ENCODE data around the gene MTOR. TPM values are rescaled to one million over a fixed set of nuclear protein-coding genes. Genes with fewer than 3 reads are reported as not detected.

The MTOR gene
- total and polyA plus RNA-seq, 2 of the 8 experiments (the other 6 are each of a cell fraction or from before 2014, with no cell fraction given): 44.2 to 76.8 TPM

- FAIRE-seq: no peak
- TF ChIP-seq BACH1 (IDR thresholded peaks at IDR 0.05; ENCODE audit: low read length): no peak
- no peak for TF ChIP-seq BCL11A (IDR thresholded peaks at IDR 0.05; ENCODE audit: low read depth in 2 of 2, low read length in 2 of 2)
- no peak for TF ChIP-seq FOSL1 (IDR thresholded peaks at IDR 0.05; ENCODE audit: insufficient read depth, low read depth, low read length)
- TF ChIP-seq CBX8 (IDR thresholded peaks at IDR 0.05; ENCODE audit: borderline replicate concordance, low read depth, low read length): no peak
- no peak for TF ChIP-seq RBBP5 (IDR thresholded peaks at IDR 0.05; ENCODE audit: borderline replicate concordance, low read depth, low read length)
- TF ChIP-seq EGR1 (IDR thresholded peaks at IDR 0.05; ENCODE audit: borderline replicate concordance, low read depth, low read length): no peak
- no peak for TF ChIP-seq TAF7 (optimal IDR thresholded peaks at IDR 0.05; ENCODE audit: borderline replicate concordance, low read depth, low read length)
Measured at GRCh38 chr1:11280719-11281376, 18.5 kb upstream of the MTOR start.

More at GRCh38 chr1:11280719-11281376, 18.5 kb upstream of the MTOR start:
- no peak overlapping the region for H3K18ac ChIP-seq (ENCODE audit: extremely low read depth, low read length)
- H3K79me2 ChIP-seq (ENCODE audit: control insufficient read depth in 1 of 2, insufficient read depth in 2 of 2, low read length in 2 of 2): peaks cover 6 to 41% of the 10 kb centered on the region in 2 experiments; a peak in 3 of 4 replicates
- H3K36me3 ChIP-seq (ENCODE audit: control insufficient read depth in 2 of 4, insufficient read depth in 4 of 4, low read length in 3 of 4): peaks cover 0 to 15% (median 1%) of the 10 kb centered on the region in 4 experiments; a peak in 4 of 8 replicates
- H2BK5ac ChIP-seq (ENCODE audit: low read depth, low read length): peak overlapping the region; percentile 12; the same call in 1 of the 2 replicates
- H2AFZ ChIP-seq (ENCODE audit: low read length): no peak overlapping the region
- no peak overlapping the region for H3K4me2 ChIP-seq (ENCODE audit: insufficient read depth in 1 of 2, low read depth in 2 of 2, low read length in 2 of 2)
- POLR2A ChIA-PET (ENCODE audit: partially characterized antibody): interaction anchor here (0.8 kb wide), 1 partner anchor 46 kb away, joined by 3 read pairs; no protein-coding TSS in a partner anchor
- H3K27ac ChIP-seq (ENCODE audit: low read depth, low read length): no peak overlapping the region
- CTCF ChIA-PET (ENCODE audit: partially characterized antibody): interaction anchor here (1.2 to 1.5 kb wide), 3 partner anchors 39 to 365 kb away, joined by 3 to 4 read pairs (median 4); no protein-coding TSS in a partner anchor
- no peak overlapping the region for H3K14ac ChIP-seq (ENCODE audit: insufficient read length)
- no peak overlapping the region for H3K23ac ChIP-seq (ENCODE audit: insufficient read length)
- no peak overlapping the region for H4K91ac ChIP-seq (replicated peaks; ENCODE audit: insufficient read length, low read length)
- H3K56ac ChIP-seq (replicated peaks; ENCODE audit: insufficient read length, low read depth, low read length): no peak overlapping the region
- H2BK15ac ChIP-seq (ENCODE audit: low read length): no peak overlapping the region
- H3K9ac ChIP-seq (replicated peaks in 1 of 4; ENCODE audit: extremely low read depth in 1 of 4, low read depth in 3 of 4, low read length in 3 of 4): 0 out of 7 replicates have a peak overlapping the region, but pooled peaks of 1 of the 4 experiments have one; percentile 35
- H3K27me3 ChIP-seq (replicated peaks in 1 of 4; ENCODE audit: control insufficient read depth in 3 of 4, extremely low read depth in 1 of 4, insufficient read depth in 3 of 4, low read length in 3 of 4): no peaks in the 10 kb centered on the region
- H2BK12ac ChIP-seq (ENCODE audit: low read depth, low read length): no peak overlapping the region
- no peak overlapping the region for H2BK120ac ChIP-seq (replicated peaks; ENCODE audit: low read depth, low read length)
- no peak for DNase-seq (ENCODE audit: low read depth in 1 of 2, low spot score in 2 of 2)
- H2AK5ac ChIP-seq (ENCODE audit: low read depth, low read length): no peak overlapping the region
- WGBS, 2 experiments (ENCODE audit: extremely low coverage in 1 of 2, insufficient coverage in 1 of 2, insufficient read length in 1 of 2, insufficient replicate concordance in 2 of 2, low coverage in 1 of 2, low lambda C conversion rate in 2 of 2, missing lambda C conversion rate in 1 of 2): 90% methylated on average over 4 of the region's 4 CpGs; no CpG with 5 or more reads in 1 of the 2 experiments
- no peaks in the 10 kb centered on the region for H3K9me3 ChIP-seq (ENCODE audit: insufficient read depth in 2 of 2, low read depth in 1 of 2, low read length in 1 of 2)
- H2BK20ac ChIP-seq (ENCODE audit: low read length): no peak overlapping the region
- H3K79me1 ChIP-seq (ENCODE audit: low read depth, low read length): peaks cover 15% of the 10 kb centered on the region; the same call in 1 of the 2 replicates
- H3K23me2 ChIP-seq (ENCODE audit: low read depth, low read length): no peaks in the 10 kb centered on the region; the same call in 1 of the 2 replicates
- H4K5ac ChIP-seq (ENCODE audit: insufficient read length, low read depth, low read length): no peak overlapping the region
- H4K20me1 ChIP-seq (replicated peaks in 1 of 2; ENCODE audit: control insufficient read depth in 1 of 2, insufficient read depth in 2 of 2, low read length in 2 of 2): peaks cover 0 to 3% of the 10 kb centered on the region in 2 experiments
- no peak overlapping the region for H3K4ac ChIP-seq (replicated peaks; ENCODE audit: insufficient read length, low read depth, low read length)
- H4K8ac ChIP-seq (ENCODE audit: extremely low read depth, insufficient read depth, low read length): no peak overlapping the region
- no peak overlapping the region for H3K4me3 ChIP-seq (ENCODE audit: extremely low read depth in 1 of 4, insufficient read depth in 2 of 4, low read depth in 3 of 4, low read length in 4 of 4)
- H3K4me1 ChIP-seq (replicated peaks in 1 of 4; ENCODE audit: control insufficient read depth in 3 of 4, insufficient read depth in 4 of 4, low read length in 3 of 4): peaks cover 3 to 11% (median 9%) of the 10 kb centered on the region in 4 experiments

All from H1 (cell line).